Neural cell (in vitro differentiated cells): ENCODE results near the gene ATP5F1D. TPM values are rescaled to one million over a fixed set of nuclear protein-coding genes. Genes with fewer than 3 reads are reported as not detected.
A peak's percentile ranks its signal among the peaks of the same experiment; 100 is the strongest.

Experiments used
- H2AFZ ChIP-seq: fragments of 200-600, 300-800 bp; sonication (generic), shearing (Covaris generic); 2 replicates; pipeline ENCODE4 v1.6.0; 2014; ENCODE audit warnings: low read depth, mild to moderate bottlenecking, antibody characterized with exemption, low read length, moderate library complexity
- H3F3A ChIP-seq: fragments of 200-600 bp; shearing (Covaris generic); 2 replicates; pipeline ENCODE4 v1.6.1; 2016; ENCODE audit warnings: mild to moderate bottlenecking, moderate library complexity, mixed read lengths, antibody characterized with exemption, low read length; ENCODE audit not compliant: insufficient read depth, poor library complexity, severe bottlenecking
- H3K27ac ChIP-seq: fragments of 200-600, 300-800 bp; sonication (generic), shearing (Covaris generic); 2 replicates; pipeline ENCODE4 v1.5.1; 2014; ENCODE audit warnings: mild to moderate bottlenecking, low read length, moderate library complexity
- H3K27me3 ChIP-seq: fragments of 300-800, 200-600 bp; sonication (generic), shearing (Covaris generic); 2 replicates; pipeline ENCODE4 v1.6.0; 2014; ENCODE audit warnings: mild to moderate bottlenecking, low read depth, low read length, moderate library complexity; ENCODE audit not compliant: insufficient read depth
- H3K36me3 ChIP-seq: fragments of 300-800, 200-600 bp; sonication (generic), shearing (Covaris generic); 2 replicates; pipeline ENCODE4 v1.5.1; 2014; ENCODE audit warnings: mild to moderate bottlenecking, antibody characterized with exemption, low read length, moderate library complexity; ENCODE audit not compliant: insufficient read depth
- H3K4me2 ChIP-seq: fragments of 300-800, 200-600 bp; sonication (generic), shearing (Covaris generic); 2 replicates; pipeline ENCODE4 v1.6.0; 2014; ENCODE audit warnings: mild to moderate bottlenecking, low read length
- H3K4me3 ChIP-seq: fragments of 300-800, 200-600 bp; sonication (generic), shearing (Covaris generic); 2 replicates; pipeline ENCODE4 v1.5.1; 2014; ENCODE audit warnings: mild to moderate bottlenecking, low read length, moderate library complexity
- H3K79me2 ChIP-seq: fragments of 200-600 bp; shearing (Covaris generic); replicated peaks from 2 replicates; pipeline ENCODE4 v1.6.0; 2014; ENCODE audit warnings: mild to moderate bottlenecking, low read length, moderate library complexity; ENCODE audit not compliant: insufficient read depth
- H3K9ac ChIP-seq: fragments of 300-800, 200-600 bp; sonication (generic), shearing (Covaris generic); 2 replicates; pipeline ENCODE4 v1.6.1; 2016; ENCODE audit warnings: mild to moderate bottlenecking, low read length, mixed read lengths
- H3K9me2 ChIP-seq: fragments of 200-600 bp; shearing (Covaris generic); 2 replicates; pipeline ENCODE4 v1.6.1; 2016; ENCODE audit warnings: mild to moderate bottlenecking, low read length, mixed read lengths; ENCODE audit not compliant: insufficient read depth
- H3K9me3 ChIP-seq: fragments of 200-600, 300-800 bp; sonication (generic), shearing (Covaris generic); 2 replicates; pipeline ENCODE4 v1.6.1; 2016; ENCODE audit warnings: mild to moderate bottlenecking, mixed run types, low read length, moderate library complexity, mixed read lengths
- H4K20me1 ChIP-seq: fragments of 200-600 bp; shearing (Covaris generic); 2 replicates; pipeline ENCODE4 v1.6.1; 2016; ENCODE audit warnings: mild to moderate bottlenecking, mixed run types; ENCODE audit not compliant: insufficient read depth
- EP300 ChIP-seq: fragments of 450-650 bp; conservative IDR thresholded peaks from 2 replicates; pipeline ENCODE4 v1.6.1; 2014; ENCODE audit warnings: antibody characterized with exemption, mild to moderate bottlenecking, moderate library complexity; ENCODE audit not compliant: poor library complexity, severe bottlenecking
- EZH2 ChIP-seq: fragments of 200-600, 300-800 bp; shearing (Covaris generic), sonication (generic); IDR thresholded peaks from 2 replicates; pipeline ENCODE4 v1.6.1; 2014; ENCODE audit warnings: antibody characterized with exemption, low read length, borderline replicate concordance, mild to moderate bottlenecking; ENCODE audit not compliant: insufficient read depth, poor library complexity, severe bottlenecking
- MXI1 ChIP-seq: fragments of 450-650 bp; conservative IDR thresholded peaks from 2 replicates; pipeline ENCODE4 v1.6.1; 2014; ENCODE audit warnings: antibody characterized with exemption, mild to moderate bottlenecking; ENCODE audit not compliant: poor library complexity, severe bottlenecking
- POLR2AphosphoS5 ChIP-seq: IDR thresholded peaks from 2 replicates; pipeline ENCODE4 v1.6.1; 2012
- RAD21 ChIP-seq: fragments of 450-650 bp; conservative IDR thresholded peaks from 2 replicates; pipeline ENCODE4 v1.6.1; 2014; ENCODE audit warnings: antibody characterized with exemption, mild to moderate bottlenecking, moderate library complexity
- SMC3 ChIP-seq: fragments of 450-650 bp; conservative IDR thresholded peaks from 2 replicates; pipeline ENCODE4 v1.6.1; 2014; ENCODE audit warnings: antibody characterized with exemption, mild to moderate bottlenecking, moderate library complexity; ENCODE audit not compliant: poor library complexity
- TAF1 ChIP-seq: IDR thresholded peaks from 2 replicates; pipeline ENCODE4 v1.6.1; 2012; ENCODE audit warnings: low read depth
- polyA plus RNA-seq: library from polyadenylated mRNA; depleted of rRNA; stranded (reverse); fragments of >200 nt; gene quantifications from 2 replicates; pipeline ENCODE4 v1.2.3, GENCODE V29; 2014
- TF ChIP-seq, protein P1 (sequence below): fragments of 450-650 bp; IDR thresholded peaks from 2 replicates; pipeline ENCODE4 v1.5.1; 2014; ENCODE audit warnings: antibody characterized with exemption, mild to moderate bottlenecking, moderate library complexity; ENCODE audit not compliant: poor library complexity, severe bottlenecking
- TF ChIP-seq, protein P2 (sequence below): IDR thresholded peaks from 2 replicates; pipeline ENCODE4 v1.6.1; 2012; ENCODE audit warnings: borderline replicate concordance

Gene ATP5F1D
- polyA plus RNA-seq, 1 donor from 2014 or later: 47.8 TPM

DNA sequence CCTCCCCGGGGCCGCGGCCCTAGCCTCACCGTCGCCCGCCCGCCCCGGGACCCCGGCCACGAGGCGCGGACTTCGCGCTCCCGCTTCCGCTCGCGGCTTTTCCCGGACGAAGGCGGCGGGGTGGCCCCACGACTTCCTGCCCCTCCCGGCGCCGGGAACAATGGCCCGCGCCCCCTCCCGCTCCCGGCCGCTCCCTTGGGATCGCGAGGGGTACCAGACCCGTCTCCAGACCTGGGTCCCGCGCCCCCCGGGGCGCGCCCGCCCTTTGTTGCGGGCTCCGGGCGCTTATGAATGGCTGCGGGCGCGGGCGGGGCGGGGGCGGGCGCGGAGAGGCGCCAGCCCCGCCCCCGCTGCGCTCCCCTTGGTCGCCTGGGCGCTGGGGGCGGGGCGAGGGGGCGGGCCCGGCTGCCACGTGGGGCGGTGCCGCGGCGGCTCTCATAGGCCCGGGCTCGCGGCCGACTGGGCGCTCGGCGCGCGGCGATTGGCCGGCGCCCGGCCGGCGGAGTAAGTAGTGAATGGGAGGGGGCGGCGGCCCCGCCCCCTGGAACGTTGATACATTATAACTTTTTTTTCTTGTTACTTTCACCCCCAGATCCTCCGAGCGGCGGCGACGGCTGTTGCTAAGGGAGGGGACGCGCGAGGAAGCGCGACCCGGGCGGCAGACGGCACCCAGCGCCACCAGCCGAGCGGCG lies 7.9 kb downstream of the ATP5F1D start:
- H4K20me1 ChIP-seq: peaks cover 4% of the 10 kb centered on the region
- TF ChIP-seq, protein P1, sequence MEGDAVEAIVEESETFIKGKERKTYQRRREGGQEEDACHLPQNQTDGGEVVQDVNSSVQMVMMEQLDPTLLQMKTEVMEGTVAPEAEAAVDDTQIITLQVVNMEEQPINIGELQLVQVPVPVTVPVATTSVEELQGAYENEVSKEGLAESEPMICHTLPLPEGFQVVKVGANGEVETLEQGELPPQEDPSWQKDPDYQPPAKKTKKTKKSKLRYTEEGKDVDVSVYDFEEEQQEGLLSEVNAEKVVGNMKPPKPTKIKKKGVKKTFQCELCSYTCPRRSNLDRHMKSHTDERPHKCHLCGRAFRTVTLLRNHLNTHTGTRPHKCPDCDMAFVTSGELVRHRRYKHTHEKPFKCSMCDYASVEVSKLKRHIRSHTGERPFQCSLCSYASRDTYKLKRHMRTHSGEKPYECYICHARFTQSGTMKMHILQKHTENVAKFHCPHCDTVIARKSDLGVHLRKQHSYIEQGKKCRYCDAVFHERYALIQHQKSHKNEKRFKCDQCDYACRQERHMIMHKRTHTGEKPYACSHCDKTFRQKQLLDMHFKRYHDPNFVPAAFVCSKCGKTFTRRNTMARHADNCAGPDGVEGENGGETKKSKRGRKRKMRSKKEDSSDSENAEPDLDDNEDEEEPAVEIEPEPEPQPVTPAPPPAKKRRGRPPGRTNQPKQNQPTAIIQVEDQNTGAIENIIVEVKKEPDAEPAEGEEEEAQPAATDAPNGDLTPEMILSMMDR: no peak
- TF ChIP-seq TAF1 (peak; percentile 69), POLR2AphosphoS5 (peak; percentile 96), SMC3 (no peak), MXI1 (peak; percentile 28), RAD21 (no peak), EP300 (peak; percentile 49), EZH2 (no peak)
- TF ChIP-seq, protein P2, sequence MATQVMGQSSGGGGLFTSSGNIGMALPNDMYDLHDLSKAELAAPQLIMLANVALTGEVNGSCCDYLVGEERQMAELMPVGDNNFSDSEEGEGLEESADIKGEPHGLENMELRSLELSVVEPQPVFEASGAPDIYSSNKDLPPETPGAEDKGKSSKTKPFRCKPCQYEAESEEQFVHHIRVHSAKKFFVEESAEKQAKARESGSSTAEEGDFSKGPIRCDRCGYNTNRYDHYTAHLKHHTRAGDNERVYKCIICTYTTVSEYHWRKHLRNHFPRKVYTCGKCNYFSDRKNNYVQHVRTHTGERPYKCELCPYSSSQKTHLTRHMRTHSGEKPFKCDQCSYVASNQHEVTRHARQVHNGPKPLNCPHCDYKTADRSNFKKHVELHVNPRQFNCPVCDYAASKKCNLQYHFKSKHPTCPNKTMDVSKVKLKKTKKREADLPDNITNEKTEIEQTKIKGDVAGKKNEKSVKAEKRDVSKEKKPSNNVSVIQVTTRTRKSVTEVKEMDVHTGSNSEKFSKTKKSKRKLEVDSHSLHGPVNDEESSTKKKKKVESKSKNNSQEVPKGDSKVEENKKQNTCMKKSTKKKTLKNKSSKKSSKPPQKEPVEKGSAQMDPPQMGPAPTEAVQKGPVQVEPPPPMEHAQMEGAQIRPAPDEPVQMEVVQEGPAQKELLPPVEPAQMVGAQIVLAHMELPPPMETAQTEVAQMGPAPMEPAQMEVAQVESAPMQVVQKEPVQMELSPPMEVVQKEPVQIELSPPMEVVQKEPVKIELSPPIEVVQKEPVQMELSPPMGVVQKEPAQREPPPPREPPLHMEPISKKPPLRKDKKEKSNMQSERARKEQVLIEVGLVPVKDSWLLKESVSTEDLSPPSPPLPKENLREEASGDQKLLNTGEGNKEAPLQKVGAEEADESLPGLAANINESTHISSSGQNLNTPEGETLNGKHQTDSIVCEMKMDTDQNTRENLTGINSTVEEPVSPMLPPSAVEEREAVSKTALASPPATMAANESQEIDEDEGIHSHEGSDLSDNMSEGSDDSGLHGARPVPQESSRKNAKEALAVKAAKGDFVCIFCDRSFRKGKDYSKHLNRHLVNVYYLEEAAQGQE: peak; percentile 81
- no peaks in the 10 kb centered on the region for H3K9me2 ChIP-seq
- no peaks in the 10 kb centered on the region for H3K27me3 ChIP-seq
- no peaks in the 10 kb centered on the region for H3K36me3 ChIP-seq
- no peaks in the 10 kb centered on the region for H3F3A ChIP-seq
- H3K9ac ChIP-seq: peak overlapping the region; percentile 99
- peak overlapping the region; percentile 93 for H3K4me3 ChIP-seq
- peak overlapping the region; percentile 98 for H3K27ac ChIP-seq
- H3K9me3 ChIP-seq: no peaks in the 10 kb centered on the region
- H3K79me2 ChIP-seq: peaks cover 47% of the 10 kb centered on the region
- H3K4me2 ChIP-seq: no peak overlapping the region
- H2AFZ ChIP-seq: no peak overlapping the region

DNA sequence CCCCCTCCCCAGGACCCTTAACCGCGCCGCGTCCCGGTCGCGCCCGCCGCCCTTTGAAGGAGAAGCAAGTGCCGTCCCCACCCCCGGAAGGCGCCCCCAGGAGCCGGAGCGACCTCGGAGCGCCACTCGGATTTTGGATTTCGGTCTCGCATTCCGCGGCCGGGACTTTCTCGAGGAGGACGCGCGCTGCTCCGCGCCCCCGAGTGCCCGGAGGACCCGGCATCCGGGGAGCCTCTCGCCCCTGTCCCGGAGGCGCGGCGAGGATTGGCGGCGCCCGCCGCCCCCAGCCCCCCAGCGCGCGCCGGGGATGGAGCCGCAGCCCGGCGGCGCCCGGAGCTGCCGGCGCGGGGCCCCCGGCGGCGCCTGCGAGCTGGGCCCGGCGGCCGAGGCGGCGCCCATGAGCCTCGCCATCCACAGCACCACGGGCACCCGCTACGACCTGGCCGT lies 8.5 kb downstream of the ATP5F1D start:
- H3K4me2 ChIP-seq: no peak overlapping the region
- H2AFZ ChIP-seq: no peak overlapping the region
- peaks cover 4% of the 10 kb centered on the region for H4K20me1 ChIP-seq

More for the DNA sequence above, 8.5 kb downstream of the ATP5F1D start:
- Histone ChIP-seq H3K36me3 (no peaks in the 10 kb centered on the region), H3F3A (no peaks in the 10 kb centered on the region), H3K27me3 (no peaks in the 10 kb centered on the region), H3K4me3 (peak overlapping the region; percentile 93), H3K9me3 (no peaks in the 10 kb centered on the region), H3K79me2 (peaks cover 52% of the 10 kb centered on the region), H3K27ac (peak overlapping the region; percentile 98), H3K9ac (peak overlapping the region; percentile 99), H3K9me2 (no peaks in the 10 kb centered on the region)
- TF ChIP-seq MXI1 (no peak), EP300 (no peak), SMC3 (no peak), EZH2 (no peak), TAF1 (peak; percentile 22), POLR2AphosphoS5 (no peak), RAD21 (peak; percentile 14)
- TF ChIP-seq, protein P2: peak; percentile 49
- TF ChIP-seq, protein P1: no peak
